Endothelial cell of umbilical vein (primary cell): ENCODE results near the gene BIRC6. TPM values are rescaled to one million over a fixed set of nuclear protein-coding genes. Genes with fewer than 3 reads are reported as not detected.

ENCODE experiments used
- BruUV-seq: library from RNA; stranded (reverse); fragments of 400-500 nt; replicated peaks from 2 replicates; lab custom pipeline; 2021; lab: Mats Ljungman, UMichigan
- CTCF ChIA-PET: fragments of 300-600, 350-600 bp; sonication (Branson Sonifier 250); formaldehyde crosslinking; loops from one replicate; lab custom pipeline; 2021; ENCODE audit warnings: antibody characterized with exemption, inconsistent platforms; lab: Charles Lee
- POLR2A ChIA-PET: fragments of 300-600, 350-600 bp; sonication (Branson Sonifier 250); formaldehyde crosslinking; loops from one replicate; lab custom pipeline; 2021; ENCODE audit warnings: antibody characterized with exemption, inconsistent platforms; lab: Charles Lee
- DNase-seq: peaks from one replicate; pipeline ENCODE4 v3.0.0-alpha.2; 2011; ENCODE audit warnings: low read depth, low spot score
- FAIRE-seq: peaks from 2 replicates; lab custom pipeline; 2011; peaks lifted over from hg19 to GRCh38; lab: Jason Lieb, UNC
- H2AFZ ChIP-seq: 2 replicates; pipeline ENCODE4 v1.6.0; 2012; ENCODE audit warnings: low read depth, low read length, control low read depth, inconsistent platforms
- H3K27ac ChIP-seq: 2 replicates; pipeline ENCODE4 v1.5.1; 2011; ENCODE audit warnings: low read depth, mild to moderate bottlenecking, control low read depth, low read length, moderate library complexity; ENCODE audit not compliant: insufficient read depth
- H3K27me3 ChIP-seq, 2 experiments: 2 replicates each; pipeline versions ENCODE4 v1.6.0 to v1.6.1; 2011; ENCODE audit warnings: low read length in 2 of 2, mixed read lengths in 1 of 2; ENCODE audit not compliant: control insufficient read depth in 2 of 2, insufficient read depth in 2 of 2
- H3K36me3 ChIP-seq, 2 experiments: 2 replicates in 1 of 2; 3 replicates in 1 of 2; pipeline ENCODE4 v1.5.1; 2011; ENCODE audit warnings: low read length in 2 of 2, mild to moderate bottlenecking in 1 of 2, moderate library complexity in 1 of 2; ENCODE audit not compliant: control insufficient read depth in 2 of 2, insufficient read depth in 2 of 2; ENCODE audit errors: extremely low read depth in 1 of 2
- H3K4me1 ChIP-seq: 3 replicates; pipeline ENCODE4 v1.5.1; 2011; ENCODE audit warnings: mild to moderate bottlenecking, low read length; ENCODE audit not compliant: control insufficient read depth, insufficient read depth; ENCODE audit errors: extremely low read depth
- H3K4me2 ChIP-seq: 2 replicates; pipeline ENCODE4 v1.6.1; 2011; ENCODE audit warnings: low read length, control low read depth, mixed read lengths; ENCODE audit not compliant: insufficient read depth
- H3K4me3 ChIP-seq, 3 experiments: fragments of 200-600 bp in 1 of 3; sonication (generic), shearing (Covaris generic) in 1 of 3; replicated peaks in 1 of 3; 2 replicates each; pipeline ENCODE4 v1.5.1; 2011 to 2016; ENCODE audit warnings: control low read depth in 3 of 3, low read length in 3 of 3, mild to moderate bottlenecking in 2 of 3, inconsistent platforms in 1 of 3, low read depth in 1 of 3, moderate library complexity in 1 of 3; ENCODE audit not compliant: insufficient read depth in 1 of 3
- H3K79me2 ChIP-seq: 2 replicates; pipeline ENCODE4 v1.6.0; 2012; ENCODE audit warnings: low read length, inconsistent platforms; ENCODE audit not compliant: control insufficient read depth, insufficient read depth
- H3K9ac ChIP-seq: replicated peaks from 2 replicates; pipeline ENCODE3; 2011; ENCODE audit warnings: low read length, control low read depth; ENCODE audit not compliant: insufficient read depth; ENCODE audit errors: extremely low read depth
- H3K9me1 ChIP-seq: replicated peaks from 3 replicates; pipeline ENCODE4 v1.6.0; 2011; ENCODE audit warnings: mild to moderate bottlenecking, low read length; ENCODE audit not compliant: control insufficient read depth, insufficient read depth; ENCODE audit errors: extremely low read depth
- H3K9me3 ChIP-seq: replicated peaks from 2 replicates; pipeline ENCODE4 v1.5.1; 2012; ENCODE audit warnings: low read length, inconsistent platforms; ENCODE audit not compliant: control insufficient read depth, insufficient read depth
- H4K20me1 ChIP-seq: replicated peaks from 2 replicates; pipeline ENCODE3; 2011; ENCODE audit warnings: mild to moderate bottlenecking, low read length; ENCODE audit not compliant: control insufficient read depth, insufficient read depth; ENCODE audit errors: extremely low read depth
- EZH2 ChIP-seq: IDR thresholded peaks from 2 replicates; pipeline ENCODE4 v1.6.1; 2012; ENCODE audit warnings: borderline replicate concordance, low read depth, mild to moderate bottlenecking, moderate library complexity, low read length, inconsistent platforms; ENCODE audit not compliant: severe bottlenecking
- FOS ChIP-seq: IDR thresholded peaks from 2 replicates; pipeline ENCODE4 v1.6.1; 2011; ENCODE audit warnings: mild to moderate bottlenecking, low read length, moderate library complexity, borderline replicate concordance; ENCODE audit not compliant: insufficient read depth
- GATA2 ChIP-seq: IDR thresholded peaks from 2 replicates; pipeline ENCODE4 v1.7.0; 2011; ENCODE audit warnings: low read depth, mild to moderate bottlenecking, moderate library complexity, mixed read lengths, low read length; ENCODE audit not compliant: insufficient read length, insufficient read depth
- JUN ChIP-seq: IDR thresholded peaks from 2 replicates; pipeline ENCODE4 v1.6.1; 2011; ENCODE audit warnings: borderline replicate concordance, low read depth; ENCODE audit not compliant: insufficient read length, insufficient read depth
- MYC ChIP-seq: IDR thresholded peaks from one replicate; pipeline ENCODE4 v1.6.1; 2011; ENCODE audit warnings: mild to moderate bottlenecking, low read depth, low read length
- POLR2A ChIP-seq: IDR thresholded peaks from 2 replicates; pipeline ENCODE4 v1.6.1; 2012; ENCODE audit warnings: low read depth, mild to moderate bottlenecking, control low read depth, low read length
- POLR2AphosphoS5 ChIP-seq: IDR thresholded peaks from 2 replicates; pipeline ENCODE4 v1.6.1; 2012; ENCODE audit warnings: low read depth, mild to moderate bottlenecking, control low read depth, low read length, moderate library complexity; ENCODE audit not compliant: insufficient read depth
- dilution Hi-C: fragments of 300-500 bp; cut with MboI; formaldehyde crosslinking; loops from one replicate; pipeline ENCODE4 v1.15.0; 2019; ENCODE audit warnings: low sequenced_read_pairs; ENCODE audit not compliant: extremely low pct_ligation_motif_present
- intact Hi-C: fragments of 100-400 bp; cut with micrococcal nuclease; formaldehyde crosslinking; loops from one replicate; pipeline ENCODE4 v1.10.0; 2022
- polyA plus RNA-seq, 4 experiments: library from polyadenylated mRNA; depleted of rRNA in 3 of 4; stranded (reverse) in 3 of 4; unstranded in 1 of 4; fragments of >200 nt; gene quantifications; 2 replicates each; pipeline versions ENCODE4 v1.2.1 to v1.2.3, GENCODE V29; 2011 to 2012; ENCODE audit warnings: missing spikeins in 1 of 4
- total RNA-seq: library from RNA; stranded (reverse); gene quantifications from 2 replicates; pipeline ENCODE4 v1.2.3, GENCODE V29; 2021
- TF ChIP-seq, protein P1 (sequence below), 2 donors: IDR thresholded peaks; 1 replicate in 1 of 2; 2 replicates in 1 of 2; pipeline ENCODE4 v1.5.1; 2011; ENCODE audit warnings: low read length in 2 of 2, mild to moderate bottlenecking in 2 of 2, moderate library complexity in 2 of 2, control low read depth in 1 of 2, inconsistent platforms in 1 of 2, low read depth in 1 of 2; ENCODE audit not compliant: insufficient read depth in 1 of 2; ENCODE audit errors: extremely low read depth in 1 of 2
- TF ChIP-seq, protein P2 (sequence below): IDR thresholded peaks from 2 replicates; pipeline ENCODE4 v1.6.1; 2011; ENCODE audit not compliant: insufficient read depth, insufficient read length

The BIRC6 gene
- total and polyA plus RNA-seq, 2 donors (not counting 3 experiments of a cell fraction or from before 2014, with no cell fraction given): 34.2 to 83.1 TPM

DNA sequence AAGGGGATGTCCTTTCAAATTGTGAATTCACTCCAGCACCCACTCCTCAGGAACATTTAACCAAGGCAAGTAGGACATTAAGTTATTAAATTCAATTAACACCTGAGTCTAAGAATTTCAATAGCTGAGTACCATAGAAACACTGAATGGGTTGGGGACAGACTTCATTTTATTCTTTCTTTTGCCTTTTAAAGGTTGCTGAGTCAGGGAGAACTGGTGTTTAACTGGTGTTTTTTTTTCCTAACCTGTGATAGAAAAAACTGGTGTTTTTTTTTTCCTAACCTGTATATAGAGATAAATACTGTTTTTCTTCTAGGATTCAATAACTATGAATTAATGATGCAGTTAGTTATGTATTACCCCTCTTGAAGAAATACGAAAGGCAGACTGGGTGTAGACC lies 309.9 kb downstream of the BIRC6 start:
- H3K27ac ChIP-seq: no peak overlapping the region
- TF ChIP-seq, protein P1, sequence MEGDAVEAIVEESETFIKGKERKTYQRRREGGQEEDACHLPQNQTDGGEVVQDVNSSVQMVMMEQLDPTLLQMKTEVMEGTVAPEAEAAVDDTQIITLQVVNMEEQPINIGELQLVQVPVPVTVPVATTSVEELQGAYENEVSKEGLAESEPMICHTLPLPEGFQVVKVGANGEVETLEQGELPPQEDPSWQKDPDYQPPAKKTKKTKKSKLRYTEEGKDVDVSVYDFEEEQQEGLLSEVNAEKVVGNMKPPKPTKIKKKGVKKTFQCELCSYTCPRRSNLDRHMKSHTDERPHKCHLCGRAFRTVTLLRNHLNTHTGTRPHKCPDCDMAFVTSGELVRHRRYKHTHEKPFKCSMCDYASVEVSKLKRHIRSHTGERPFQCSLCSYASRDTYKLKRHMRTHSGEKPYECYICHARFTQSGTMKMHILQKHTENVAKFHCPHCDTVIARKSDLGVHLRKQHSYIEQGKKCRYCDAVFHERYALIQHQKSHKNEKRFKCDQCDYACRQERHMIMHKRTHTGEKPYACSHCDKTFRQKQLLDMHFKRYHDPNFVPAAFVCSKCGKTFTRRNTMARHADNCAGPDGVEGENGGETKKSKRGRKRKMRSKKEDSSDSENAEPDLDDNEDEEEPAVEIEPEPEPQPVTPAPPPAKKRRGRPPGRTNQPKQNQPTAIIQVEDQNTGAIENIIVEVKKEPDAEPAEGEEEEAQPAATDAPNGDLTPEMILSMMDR (IDR thresholded peaks at IDR 0.05; ENCODE audit: extremely low read depth in 1 of 2, insufficient read depth in 1 of 2, low read depth in 1 of 2, low read length in 2 of 2): no peak
- no peak for TF ChIP-seq EZH2
- no peak for TF ChIP-seq POLR2AphosphoS5
- no peak overlapping the region for H3K4me3 ChIP-seq
- BruUV-seq: no TSS peak
- FAIRE-seq (no peak), DNase-seq (no peak)
- H3K9me3 ChIP-seq: no peaks in the 10 kb centered on the region
- CTCF ChIA-PET: interaction anchor here (0.7 kb wide), 1 partner anchor 76 kb away, joined by 4 read pairs; no protein-coding TSS in a partner anchor
- no peaks in the 10 kb centered on the region for H3K36me3 ChIP-seq
- intact Hi-C loops (no loop called here), dilution Hi-C loops (no loop called here)
- H2AFZ ChIP-seq: no peak overlapping the region
- H4K20me1 ChIP-seq: no peaks in the 10 kb centered on the region
- no peaks in the 10 kb centered on the region for H3K4me1 ChIP-seq
- POLR2A ChIA-PET: no interaction called here
- H3K4me2 ChIP-seq: no peak overlapping the region
- H3K79me2 ChIP-seq: no peaks in the 10 kb centered on the region
- no peak overlapping the region for H3K9ac ChIP-seq
- no peaks in the 10 kb centered on the region for H3K9me1 ChIP-seq
- no peaks in the 10 kb centered on the region for H3K27me3 ChIP-seq

DNA sequence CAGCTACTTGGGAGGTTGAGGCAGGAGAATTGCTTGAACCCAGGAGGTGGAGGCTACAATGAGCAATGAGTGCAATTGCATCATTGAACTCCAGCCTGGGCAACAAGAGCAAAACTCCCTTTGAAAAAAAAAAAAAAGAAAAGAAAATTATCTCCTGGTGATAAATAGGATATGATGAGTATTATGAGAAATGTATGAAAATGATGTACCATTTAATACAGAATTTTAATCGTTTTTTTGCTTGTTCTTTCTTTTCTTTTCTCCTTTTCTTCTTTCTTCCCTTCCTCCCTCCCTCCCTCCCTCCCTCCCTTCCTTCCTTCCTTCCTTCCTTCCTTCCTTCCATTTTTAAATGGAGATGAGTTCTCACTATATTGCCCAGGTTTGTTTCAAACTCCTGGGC lies 311.4 kb downstream of the BIRC6 start:
- H4K20me1 ChIP-seq: no peaks in the 10 kb centered on the region
- DNase-seq (no peak), FAIRE-seq (no peak)
- H3K9me1 ChIP-seq: no peaks in the 10 kb centered on the region
- no peak overlapping the region for H2AFZ ChIP-seq
- no peak overlapping the region for H3K27ac ChIP-seq
- H3K4me3 ChIP-seq: no peak overlapping the region
- intact Hi-C loops (no loop called here), dilution Hi-C loops (no loop called here)
- H3K36me3 ChIP-seq: no peaks in the 10 kb centered on the region
- ChIA-PET POLR2A (no interaction called here), CTCF (no interaction called here)
- BruUV-seq: no TSS peak
- H3K79me2 ChIP-seq: no peaks in the 10 kb centered on the region
- H3K9me3 ChIP-seq: no peaks in the 10 kb centered on the region
- no peaks in the 10 kb centered on the region for H3K4me1 ChIP-seq
- TF ChIP-seq FOS: no peak
- TF ChIP-seq, protein P1 (IDR thresholded peaks at IDR 0.05; ENCODE audit: extremely low read depth in 1 of 2, insufficient read depth in 1 of 2, low read depth in 1 of 2, low read length in 2 of 2): no peak
- TF ChIP-seq, protein P2, sequence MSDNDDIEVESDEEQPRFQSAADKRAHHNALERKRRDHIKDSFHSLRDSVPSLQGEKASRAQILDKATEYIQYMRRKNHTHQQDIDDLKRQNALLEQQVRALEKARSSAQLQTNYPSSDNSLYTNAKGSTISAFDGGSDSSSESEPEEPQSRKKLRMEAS: no peak
- TF ChIP-seq EZH2: no peak
- TF ChIP-seq MYC: no peak
- TF ChIP-seq POLR2AphosphoS5: no peak
- TF ChIP-seq JUN: no peak
- TF ChIP-seq GATA2: no peak
- TF ChIP-seq POLR2A: no peak
- H3K4me2 ChIP-seq: no peak overlapping the region
- no peak overlapping the region for H3K9ac ChIP-seq
- no peaks in the 10 kb centered on the region for H3K27me3 ChIP-seq
